K562 (cell line): Measurements from ENCODE around the gene JUN. TPM values are rescaled to one million over a fixed set of nuclear protein-coding genes. Genes with fewer than 3 reads are reported as not detected.
A peak's percentile ranks its signal among the peaks of the same experiment; 100 is the strongest.

Experiments
- BHLHE40 ChIP-seq: IDR thresholded peaks from 2 replicates; pipeline ENCODE4 v1.6.1; 2011; ENCODE audit warnings: low read length, improper control_type of control experiment
- CBX3 ChIP-seq, 2 experiments: IDR thresholded peaks; 1 replicate in 1 of 2; 2 replicates in 1 of 2; pipeline ENCODE4 v1.6.1; 2012; ENCODE audit warnings: inconsistent platforms in 2 of 2, low read length in 2 of 2, borderline replicate concordance in 1 of 2, control low read depth in 1 of 2
- ELF2 ChIP-seq: fragments of 250-450 bp; sonication (Bioruptor Pico); IDR thresholded peaks from 2 replicates; pipeline ENCODE4 v1.5.0; 2021; ENCODE audit warnings: mild to moderate bottlenecking
- EP400 ChIP-seq: fragments of 450-650 bp; IDR thresholded peaks from 2 replicates; pipeline ENCODE4 v1.6.1; 2017; ENCODE audit warnings: antibody characterized with exemption, mild to moderate bottlenecking, moderate library complexity
- HNRNPL ChIP-seq: fragments of 200-400 bp; formaldehyde crosslinking; IDR thresholded peaks from 2 replicates; pipeline ENCODE4 v1.6.1; 2017; ENCODE audit warnings: low read depth, mild to moderate bottlenecking, low read length
- KDM1A ChIP-seq, 2 experiments: fragments of 450-650 bp; IDR thresholded peaks; 2 replicates each; pipeline ENCODE4 v1.6.1; 2016; ENCODE audit warnings: mild to moderate bottlenecking in 2 of 2
- KDM2B ChIP-seq: fragments of 250-450 bp; sonication (Bioruptor Pico); IDR thresholded peaks from 2 replicates; pipeline ENCODE4 v1.8.0; 2021; ENCODE audit warnings: mild to moderate bottlenecking, moderate library complexity
- KLF6 ChIP-seq: fragments of 250-450 bp; sonication (Bioruptor Pico); IDR thresholded peaks from 2 replicates; pipeline ENCODE4 v1.4.0; 2020; ENCODE audit warnings: mild to moderate bottlenecking, moderate library complexity, borderline replicate concordance
- NFXL1 ChIP-seq: fragments of 450-650 bp; formaldehyde crosslinking; IDR thresholded peaks from 2 replicates; pipeline ENCODE4 v1.4.0; 2021; ENCODE audit warnings: mild to moderate bottlenecking
- NR1H2 ChIP-seq: sonication (generic); formaldehyde crosslinking; IDR thresholded peaks from 2 replicates; pipeline ENCODE4 v1.4.0; 2020; ENCODE audit warnings: mild to moderate bottlenecking, missing genetic modification reagents
- POLR2AphosphoS5 ChIP-seq: IDR thresholded peaks from 2 replicates; pipeline ENCODE4 v1.6.1; 2011; ENCODE audit warnings: mild to moderate bottlenecking, low read depth, low read length, moderate library complexity; ENCODE audit not compliant: control insufficient read depth, insufficient read depth
- RAD51 ChIP-seq: fragments of 450-650 bp; IDR thresholded peaks from 2 replicates; pipeline ENCODE4 v1.7.1; 2016; ENCODE audit warnings: low read depth, mild to moderate bottlenecking, borderline replicate concordance
- RCOR1 ChIP-seq, 2 experiments: IDR thresholded peaks; 2 replicates each; pipeline ENCODE4 v1.6.1; 2012; ENCODE audit warnings: low read depth in 2 of 2, low read length in 2 of 2, borderline replicate concordance in 1 of 2, improper control_type of control experiment in 1 of 2
- RFX5 ChIP-seq: IDR thresholded peaks from 2 replicates; pipeline ENCODE4 v1.6.1; 2011; ENCODE audit warnings: low read depth, mild to moderate bottlenecking, improper control_type of control experiment, low read length
- SMC3 ChIP-seq: conservative IDR thresholded peaks from 2 replicates; pipeline ENCODE4 v1.6.1; 2011; ENCODE audit warnings: low read depth, low read length, improper control_type of control experiment; ENCODE audit not compliant: insufficient read depth
- STAT5B ChIP-seq: fragments of 250-450 bp; sonication (Bioruptor Pico); IDR thresholded peaks from 2 replicates; pipeline ENCODE4 v1.8.0; 2021; ENCODE audit warnings: mild to moderate bottlenecking, inconsistent platforms
- SUPT5H ChIP-seq: fragments of 450-650 bp; IDR thresholded peaks from 2 replicates; pipeline ENCODE4 v1.6.1; 2016
- TBP ChIP-seq: optimal IDR thresholded peaks from 2 replicates; pipeline ENCODE3; 2011; ENCODE audit warnings: low read depth, low read length, improper control_type of control experiment
- TEAD2 ChIP-seq: fragments of 450-650 bp; IDR thresholded peaks from 2 replicates; pipeline ENCODE4 v1.6.1; 2016; ENCODE audit warnings: missing genetic modification characterization, control low read depth, missing compliant biosample characterization
- U2AF2 ChIP-seq: fragments of 200-400 bp; formaldehyde crosslinking; optimal IDR thresholded peaks from 2 replicates; pipeline ENCODE3; 2017; ENCODE audit warnings: low read depth, mild to moderate bottlenecking, low read length
- ZBTB1 ChIP-seq: sonication (generic); formaldehyde crosslinking; IDR thresholded peaks from 2 replicates; pipeline ENCODE4 v1.8.1; 2023; ENCODE audit warnings: missing genetic modification reagents, low read depth, mild to moderate bottlenecking, borderline replicate concordance
- ZNF143 ChIP-seq: sonication (generic); formaldehyde crosslinking; IDR thresholded peaks from 2 replicates; pipeline ENCODE4 v1.9.0; 2022; ENCODE audit warnings: mild to moderate bottlenecking, missing genetic modification reagents
- polyA plus RNA-seq, 8 experiments: library from polyadenylated mRNA; depleted of rRNA in 4 of 8; stranded (reverse) in 5 of 8; unstranded in 3 of 8; fragments of >200 nt; fragmentation: Nextera tagmentation in 2 of 8; fragmentation: Illumina TruSeq in 1 of 8; extraction: Ambion mirVana in 2 of 8; extraction: Trizol in 1 of 8; gene quantifications; 2 replicates each; pipeline versions ENCODE4 v1.2.1 to v1.2.3, GENCODE V29; 2011 to 2014; ENCODE audit warnings: inconsistent platforms in 1 of 8, missing spikeins in 1 of 8
- total RNA-seq, 7 experiments: library from RNA; depleted of rRNA in 6 of 7; stranded (reverse); fragments of >200 nt in 6 of 7; fragmentation: Illumina TruSeq in 2 of 7; extraction: Trizol in 2 of 7; gene quantifications; 2 replicates each; pipeline versions ENCODE4 v1.2.1 to v1.2.3, GENCODE V29; 2011 to 2021; ENCODE audit warnings: low replicate concordance in 1 of 7
- TF ChIP-seq, protein P1 (sequence below): fragments of 250-450 bp; sonication (Bioruptor Pico); IDR thresholded peaks from 2 replicates; pipeline ENCODE4 v1.8.0; 2021; ENCODE audit warnings: moderate library complexity, mild to moderate bottlenecking, inconsistent platforms
- TF ChIP-seq, protein P2 (sequence below): fragments of 250-450 bp; sonication (Bioruptor Pico); IDR thresholded peaks from 2 replicates; pipeline ENCODE4 v1.5.0; 2021
- TF ChIP-seq, protein P3 (sequence below): fragments of 250-450 bp; sonication (Bioruptor Pico); IDR thresholded peaks from 2 replicates; pipeline ENCODE4 v1.4.0; 2020; ENCODE audit warnings: mild to moderate bottlenecking, moderate library complexity
- TF ChIP-seq, protein P4 (sequence below): sonication (generic); formaldehyde crosslinking; IDR thresholded peaks from 2 replicates; pipeline ENCODE4 v1.8.1; 2022; ENCODE audit warnings: missing genetic modification reagents

JUN gene
- total and polyA plus RNA-seq, 9 of the 15 experiments (the other 6 are each of a cell fraction or from before 2014, with no cell fraction given) = 0.32 to 23.4 (median 4.0) TPM

DNA sequence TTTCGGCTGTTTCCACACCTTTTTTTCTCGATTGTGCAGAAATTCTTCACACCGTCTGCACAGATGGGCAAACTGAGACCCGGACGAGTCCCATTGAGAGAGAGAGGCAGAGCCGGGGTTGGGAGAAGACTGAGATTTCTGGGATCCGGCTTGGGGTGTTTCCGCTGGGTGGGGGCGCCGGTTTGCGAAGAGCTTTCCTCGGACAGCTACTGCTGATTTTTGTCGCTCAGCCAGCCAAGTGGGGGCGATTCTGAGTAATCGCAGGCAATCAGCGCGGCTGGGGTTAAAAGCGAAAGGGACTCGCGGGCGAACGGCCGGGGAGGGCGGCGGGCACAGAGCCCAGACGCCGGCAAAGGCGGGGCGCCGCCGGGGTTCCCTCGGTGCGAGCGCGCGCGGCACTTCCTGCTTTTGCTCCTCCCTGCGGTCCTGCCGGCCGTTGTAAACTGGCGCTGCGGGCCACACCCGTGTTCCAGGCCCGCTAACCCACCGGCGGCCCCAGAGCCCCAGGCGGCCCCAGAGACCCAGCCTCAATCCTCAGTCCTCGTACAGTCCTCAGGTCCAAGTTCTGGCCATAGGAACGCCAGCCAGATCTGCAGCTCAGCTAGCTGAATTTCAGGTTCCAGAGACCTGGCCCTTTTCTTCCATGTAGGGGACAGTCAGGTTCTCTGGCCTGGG is 32.4 kb upstream of the JUN start (continued):
- TF ChIP-seq POLR2AphosphoS5 (peak; percentile 59), EP400 (peak; percentile 56; the same call in 1 of the 2 replicates), KLF6 (CRISPR knock-in tag) (peak; percentile 89), RFX5 (no peak), NR1H2 (no peak), ZNF143 (CRISPR knock-in tag) (no peak), NFXL1 (CRISPR knock-in tag) (peak; percentile 23; the same call in 1 of the 2 replicates), KDM2B (no peak), HNRNPL (peak; percentile 85), RCOR1 (IDR thresholded peaks at IDR 0.05; ENCODE audit: borderline replicate concordance in 1 of 2, low read depth in 2 of 2, low read length in 2 of 2) (peak; percentile 33 to 82), STAT5B (CRISPR knock-in tag) (no peak), TEAD2 (tag) (no peak), CBX3 (IDR thresholded peaks at IDR 0.05; ENCODE audit: borderline replicate concordance in 1 of 2, low read length in 2 of 2) (no peak), ELF2 (CRISPR knock-in tag) (peak; percentile 89), KDM1A (IDR thresholded peaks at IDR 0.05) (peak; percentile 89 to 90), SMC3 (no peak), SUPT5H (peak; percentile 76), ZBTB1 (CRISPR knock-in tag) (peak; percentile 47; the same call in 1 of the 2 replicates), BHLHE40 (peak; percentile 29), U2AF2 (no peak), TBP (peak; percentile 80), RAD51 (0 out of 2 replicates have a peak, but pooled peaks have one; percentile 18)
- TF ChIP-seq, protein P1, sequence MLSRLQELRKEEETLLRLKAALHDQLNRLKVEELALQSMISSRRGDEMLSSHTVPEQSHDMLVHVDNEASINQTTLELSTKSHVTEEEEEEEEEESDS = no peak
- TF ChIP-seq, protein P2, sequence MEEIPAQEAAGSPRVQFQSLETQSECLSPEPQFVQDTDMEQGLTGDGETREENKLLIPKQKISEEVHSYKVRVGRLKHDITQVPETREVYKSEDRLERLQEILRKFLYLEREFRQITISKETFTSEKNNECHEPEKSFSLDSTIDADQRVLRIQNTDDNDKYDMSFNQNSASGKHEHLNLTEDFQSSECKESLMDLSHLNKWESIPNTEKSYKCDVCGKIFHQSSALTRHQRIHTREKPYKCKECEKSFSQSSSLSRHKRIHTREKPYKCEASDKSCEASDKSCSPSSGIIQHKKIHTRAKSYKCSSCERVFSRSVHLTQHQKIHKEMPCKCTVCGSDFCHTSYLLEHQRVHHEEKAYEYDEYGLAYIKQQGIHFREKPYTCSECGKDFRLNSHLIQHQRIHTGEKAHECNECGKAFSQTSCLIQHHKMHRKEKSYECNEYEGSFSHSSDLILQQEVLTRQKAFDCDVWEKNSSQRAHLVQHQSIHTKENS (CRISPR knock-in tag) = no peak
- TF ChIP-seq, protein P3, sequence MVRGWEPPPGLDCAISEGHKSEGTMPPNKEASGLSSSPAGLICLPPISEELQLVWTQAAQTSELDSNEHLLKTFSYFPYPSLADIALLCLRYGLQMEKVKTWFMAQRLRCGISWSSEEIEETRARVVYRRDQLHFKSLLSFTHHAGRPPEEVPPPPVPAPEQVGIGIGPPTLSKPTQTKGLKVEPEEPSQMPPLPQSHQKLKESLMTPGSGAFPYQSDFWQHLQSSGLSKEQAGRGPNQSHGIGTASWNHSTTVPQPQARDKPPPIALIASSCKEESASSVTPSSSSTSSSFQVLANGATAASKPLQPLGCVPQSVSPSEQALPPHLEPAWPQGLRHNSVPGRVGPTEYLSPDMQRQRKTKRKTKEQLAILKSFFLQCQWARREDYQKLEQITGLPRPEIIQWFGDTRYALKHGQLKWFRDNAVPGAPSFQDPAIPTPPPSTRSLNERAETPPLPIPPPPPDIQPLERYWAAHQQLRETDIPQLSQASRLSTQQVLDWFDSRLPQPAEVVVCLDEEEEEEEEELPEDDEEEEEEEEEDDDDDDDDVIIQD (CRISPR knock-in tag) = no peak
- TF ChIP-seq, protein P4, sequence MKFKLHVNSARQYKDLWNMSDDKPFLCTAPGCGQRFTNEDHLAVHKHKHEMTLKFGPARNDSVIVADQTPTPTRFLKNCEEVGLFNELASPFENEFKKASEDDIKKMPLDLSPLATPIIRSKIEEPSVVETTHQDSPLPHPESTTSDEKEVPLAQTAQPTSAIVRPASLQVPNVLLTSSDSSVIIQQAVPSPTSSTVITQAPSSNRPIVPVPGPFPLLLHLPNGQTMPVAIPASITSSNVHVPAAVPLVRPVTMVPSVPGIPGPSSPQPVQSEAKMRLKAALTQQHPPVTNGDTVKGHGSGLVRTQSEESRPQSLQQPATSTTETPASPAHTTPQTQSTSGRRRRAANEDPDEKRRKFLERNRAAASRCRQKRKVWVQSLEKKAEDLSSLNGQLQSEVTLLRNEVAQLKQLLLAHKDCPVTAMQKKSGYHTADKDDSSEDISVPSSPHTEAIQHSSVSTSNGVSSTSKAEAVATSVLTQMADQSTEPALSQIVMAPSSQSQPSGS (CRISPR knock-in tag) = no peak
